Gastrocnemius medialis (tissue), 4 donors: Measurements from ENCODE around the gene TSPAN15.

Experiments used
- CTCF ChIP-seq, 5 experiments: fragments of 450-650 bp in 3 of 5; fragments of 200-600 bp in 2 of 5; sonication (generic) in 2 of 5; IDR thresholded peaks in 4 of 5; conservative IDR thresholded peaks in 1 of 5; 1 replicate in 4 of 5; 2 replicates in 1 of 5; pipeline ENCODE4 v1.5.1; 2016 to 2019; ENCODE audit warnings: antibody characterized with exemption in 5 of 5, mild to moderate bottlenecking in 3 of 5, moderate library complexity in 3 of 5
- POLR2A ChIP-seq, 2 donors: fragments of 450-650 bp; IDR thresholded peaks; one replicate each; pipeline ENCODE4 v1.6.1; 2017; ENCODE audit warnings: antibody characterized with exemption in 2 of 2, mild to moderate bottlenecking in 2 of 2, moderate library complexity in 2 of 2

- TF ChIP-seq CTCF (IDR thresholded peaks at IDR 0.05 in 4 of 5, conservative IDR thresholded peaks at IDR 0.05 in 1 of 5): no peak
- no peak for TF ChIP-seq POLR2A (IDR thresholded peaks at IDR 0.05)
These were observed 553 bp downstream of the TSPAN15 start for GRCh38 chr10:69451784-69452251.
